ENCODE results near the gene TMPRSS12. TPM values are rescaled to one million over a fixed set of nuclear protein-coding genes. Genes with fewer than 3 reads are reported as not detected.
"Not testable (repeated sequence)": the region's sequence is repeated elsewhere in the genome, so short reads cannot be mapped to it uniquely, and the experiment has no call there.

The TMPRSS12 gene
- total RNA-seq, 1 experiment from 2014 or later, result not detected

GRCh38 chr12:50924439-50925341 lies 82.0 kb downstream of the TMPRSS12 start:
- DNase-seq (ENCODE audit: extremely low read depth, low read depth), result no peak

GRCh38 chr12:50925342-50925651 lies 82.6 kb downstream of the TMPRSS12 start:
- DNase-seq (ENCODE audit: extremely low read depth, low read depth), result no peak

DNA sequence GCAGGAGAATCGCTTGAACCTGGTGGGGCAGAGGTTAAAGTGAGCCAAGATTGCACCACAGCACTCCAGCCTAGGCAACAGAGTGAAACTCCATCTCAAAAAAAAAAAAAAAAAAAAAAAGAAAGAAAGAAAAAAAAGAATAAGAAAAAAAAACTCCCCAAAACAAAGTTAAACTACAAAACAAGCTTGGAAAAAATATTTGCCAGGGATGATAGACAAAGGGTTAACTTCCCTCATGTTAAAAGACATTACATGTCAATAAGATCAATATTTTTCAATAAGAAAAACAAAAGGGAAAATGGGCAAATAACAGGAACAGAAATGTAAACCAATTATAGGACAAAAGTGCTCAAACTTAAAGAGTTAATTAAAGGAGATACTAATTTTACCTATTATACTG lies 83.2 kb downstream of the TMPRSS12 start:
- no peak for DNase-seq (ENCODE audit: extremely low read depth, low read depth)

- no peak for DNase-seq (ENCODE audit: extremely low read depth, low read depth)
These were observed 83.7 kb downstream of the TMPRSS12 start for GRCh38 chr12:50926415-50926814.

DNA sequence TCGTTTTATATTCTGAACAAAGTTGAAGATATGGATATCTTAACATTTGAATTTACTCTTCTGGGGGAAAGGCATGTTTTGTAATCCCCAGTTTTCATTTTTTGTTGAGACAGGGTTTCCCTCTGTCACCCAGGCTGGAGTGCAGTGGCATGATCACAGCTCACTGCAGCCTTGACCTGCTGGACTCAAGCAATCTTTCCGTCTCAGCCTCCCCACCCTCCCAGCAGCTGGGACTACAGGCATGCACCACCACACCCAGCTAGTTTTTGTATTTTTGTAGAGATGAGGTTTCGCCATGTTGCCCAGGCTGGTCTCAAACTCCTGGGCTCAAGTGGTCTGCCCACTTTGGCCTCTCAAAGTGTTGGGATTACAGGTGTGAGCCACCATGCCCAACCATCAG lies 84.2 kb downstream of the TMPRSS12 start:
- DNase-seq (ENCODE audit: extremely low read depth, low read depth), result not testable (repeated sequence)

- DNase-seq (ENCODE audit: extremely low read depth, low read depth), result no peak
These were observed 84.6 kb downstream of the TMPRSS12 start for GRCh38 chr12:50927356-50927755.

GRCh38 chr12:50927766-50928224 lies 85.1 kb downstream of the TMPRSS12 start:
- no peak for DNase-seq (ENCODE audit: extremely low read depth, low read depth)

GRCh38 chr12:50928392-50928791 lies 85.7 kb downstream of the TMPRSS12 start:
- DNase-seq (ENCODE audit: extremely low read depth, low read depth), result no peak

- DNase-seq (ENCODE audit: extremely low read depth, low read depth), result no peak
These were observed 87.1 kb downstream of the TMPRSS12 start for GRCh38 chr12:50929831-50930230.

GRCh38 chr12:50930477-50930876 lies 87.8 kb downstream of the TMPRSS12 start:
- DNase-seq (ENCODE audit: extremely low read depth, low read depth), result not testable (repeated sequence)

DNA sequence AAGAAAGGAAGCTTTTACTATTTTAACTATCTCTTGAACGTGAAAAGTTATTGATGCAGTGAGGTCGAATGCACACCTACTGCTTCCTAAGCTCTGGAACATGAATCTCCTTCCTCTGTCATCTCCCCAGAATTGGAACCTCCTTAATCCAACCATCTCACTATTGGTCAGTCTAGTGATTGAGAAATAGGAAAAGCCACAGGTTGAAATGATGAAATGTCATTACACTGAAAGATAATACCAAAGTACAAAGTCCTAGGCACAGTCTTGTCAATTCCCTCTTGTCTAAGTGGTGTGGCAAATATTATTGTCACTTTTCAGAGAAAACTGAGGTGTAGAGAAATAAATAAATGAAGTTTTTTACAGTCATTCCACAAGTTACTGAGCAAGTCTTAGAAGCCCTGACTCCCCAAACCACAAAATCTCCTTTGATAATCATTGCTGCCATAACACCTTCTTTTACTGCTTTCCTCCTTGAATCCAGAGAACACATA lies 90.1 kb downstream of the TMPRSS12 start:
- DNase-seq (ENCODE audit: extremely low read depth, low read depth), result no peak

- no peak for DNase-seq (ENCODE audit: extremely low read depth, low read depth)
These were observed 90.9 kb downstream of the TMPRSS12 start for GRCh38 chr12:50933459-50934124.

DNA sequence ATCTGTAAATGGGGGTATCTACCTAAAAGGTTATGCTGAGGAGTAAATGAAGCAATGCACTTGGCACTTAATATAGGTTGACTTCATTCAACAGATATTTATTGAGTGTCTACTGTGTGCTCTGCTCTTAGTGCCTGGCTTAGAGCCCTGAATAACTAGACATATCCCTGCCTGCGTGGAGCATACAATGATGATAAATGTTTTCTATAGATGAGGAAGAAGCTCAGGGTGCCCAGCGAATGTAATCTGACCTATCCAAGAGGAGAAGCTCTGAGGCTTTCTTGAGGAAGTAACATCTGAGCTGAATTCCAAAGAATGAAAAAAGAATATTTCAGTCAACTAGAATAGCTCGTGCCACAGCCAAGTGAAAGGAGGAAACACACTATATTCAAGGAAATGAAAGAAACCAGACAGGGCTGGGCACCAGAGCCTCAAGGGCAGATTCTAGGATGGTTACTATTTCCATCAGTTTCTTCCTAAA lies 91.7 kb downstream of the TMPRSS12 start:
- DNase-seq (ENCODE audit: extremely low read depth, low read depth), result no peak

DNA sequence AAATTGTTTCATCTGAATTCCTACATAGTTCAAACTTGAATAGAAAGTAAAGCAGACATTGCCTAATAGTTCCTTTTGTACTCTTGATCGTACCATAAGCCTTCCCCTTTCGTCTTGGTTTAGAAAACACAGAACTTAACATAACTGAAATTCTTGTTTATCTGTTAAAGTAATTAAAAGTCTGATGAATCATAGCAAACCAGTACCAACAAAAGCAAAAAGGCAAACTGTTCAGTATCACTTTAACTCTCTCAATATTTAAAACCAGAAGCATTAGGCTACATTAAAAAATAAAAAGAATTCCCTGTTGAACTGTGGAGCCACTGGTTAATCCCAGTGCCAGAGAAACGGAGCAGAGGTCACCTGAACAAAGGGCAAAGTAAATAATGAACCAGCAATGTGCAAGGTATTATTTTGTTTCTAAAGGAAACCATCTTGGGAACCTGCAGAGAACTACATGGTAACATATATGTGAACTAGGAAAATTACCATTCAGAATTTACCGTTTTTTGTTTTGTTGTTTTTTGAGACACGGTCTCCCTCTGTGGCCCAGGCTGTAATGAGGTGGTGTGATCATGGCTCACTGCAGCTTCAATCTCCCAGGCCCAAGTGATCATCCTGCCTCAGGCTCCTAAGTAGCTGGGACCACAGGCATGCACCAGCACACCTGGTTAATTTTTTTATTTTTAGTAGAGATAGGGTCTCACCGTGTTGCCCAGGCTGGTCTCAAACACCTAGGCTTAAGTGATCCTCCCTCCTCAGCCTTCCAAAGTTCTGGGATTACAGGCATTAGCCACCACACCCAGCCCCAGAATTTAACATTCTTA lies 92.5 kb downstream of the TMPRSS12 start:
- no peak for DNase-seq (ENCODE audit: extremely low read depth, low read depth)

GRCh38 chr12:50936821-50937530 lies 94.2 kb downstream of the TMPRSS12 start:
- no peak for DNase-seq (ENCODE audit: extremely low read depth, low read depth)

Small RNA genes within 50 kb of the gene (small RNA-seq; reads per million reads assigned to genes)
- gene AC013244.2, result 0 reads per million in 2 experiments
- gene RN7SL519P, result 0 reads per million in 2 experiments

Other genes with a start within 250 kb of the TMPRSS12 start
- gene ATF1, start 78.8 kb upstream of the TMPRSS12 start, total RNA-seq (2014; rRNA removed; shearing (Covaris generic)), result 71.8 and 79.6 TPM in 2 replicates
- not detected in 2 replicates for gene HIGD1C, start 109.6 kb downstream of the TMPRSS12 start, total RNA-seq (2014; rRNA removed; shearing (Covaris generic))
- 37.5 and 54.2 TPM in 2 replicates for gene SLC11A2, start 183.5 kb downstream of the TMPRSS12 start, total RNA-seq (2014; rRNA removed; shearing (Covaris generic))
- 63.0 and 72.1 TPM in 2 replicates for gene LETMD1, start 205.4 kb downstream of the TMPRSS12 start, total RNA-seq (2014; rRNA removed; shearing (Covaris generic))
- gene CSRNP2, start 240.7 kb downstream of the TMPRSS12 start, total RNA-seq (2014; rRNA removed; shearing (Covaris generic)), result 17.4 and 20.6 TPM in 2 replicates

Measured in NCI-H460 (cell line).